HG03442 (cell line): ENCODE results near the gene TXNDC11.

ENCODE experiments used
- ATAC-seq: cut with Tn5 transposase; IDR thresholded peaks from one replicate; pipeline ENCODE4 v1.9.1; 2021; ENCODE audit warnings: mild to moderate bottlenecking, moderate library complexity; ENCODE audit not compliant: unreplicated experiment

TXNDC11 gene

DNA sequence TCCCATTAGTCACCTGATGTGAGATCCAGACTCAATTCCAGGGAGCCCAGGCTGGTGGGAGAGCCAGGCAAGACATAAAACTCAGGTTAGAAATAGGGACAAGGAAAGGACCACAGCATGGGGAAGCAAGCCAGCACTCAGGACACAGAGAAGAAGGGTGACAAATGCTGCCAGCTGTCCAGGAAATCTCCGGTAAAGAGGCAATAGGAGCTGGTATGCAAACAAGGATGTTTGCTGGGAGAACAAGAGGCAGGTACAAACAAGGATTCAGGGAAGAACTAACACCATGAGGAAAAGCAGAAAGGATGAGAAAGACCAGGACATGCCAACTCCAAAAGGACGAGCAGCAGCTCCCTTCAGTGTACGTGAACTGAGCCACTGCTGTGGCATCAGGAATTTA is 10.2 kb upstream of the TXNDC11 start:
- ATAC-seq, result no peak

DNA sequence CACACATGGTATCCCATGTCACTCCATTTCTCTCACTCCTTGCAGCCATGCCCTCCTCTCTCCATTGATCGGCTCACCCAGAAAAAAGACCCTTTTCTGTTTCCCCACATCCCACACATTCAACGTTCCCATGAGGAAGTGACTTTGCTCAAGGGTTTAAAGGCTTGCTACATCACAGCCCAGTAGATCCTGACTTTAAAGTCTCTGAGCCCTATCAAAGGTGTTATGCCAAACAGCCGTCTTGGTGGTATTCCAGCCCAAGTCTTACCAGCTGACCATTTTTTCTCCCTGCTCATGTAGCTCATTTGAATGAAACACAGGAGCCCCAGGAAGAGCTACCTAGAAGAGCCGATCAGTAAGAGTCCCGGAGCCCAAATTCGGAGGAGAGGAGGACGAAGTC is 7.4 kb upstream of the TXNDC11 start:
- no peak for ATAC-seq

DNA sequence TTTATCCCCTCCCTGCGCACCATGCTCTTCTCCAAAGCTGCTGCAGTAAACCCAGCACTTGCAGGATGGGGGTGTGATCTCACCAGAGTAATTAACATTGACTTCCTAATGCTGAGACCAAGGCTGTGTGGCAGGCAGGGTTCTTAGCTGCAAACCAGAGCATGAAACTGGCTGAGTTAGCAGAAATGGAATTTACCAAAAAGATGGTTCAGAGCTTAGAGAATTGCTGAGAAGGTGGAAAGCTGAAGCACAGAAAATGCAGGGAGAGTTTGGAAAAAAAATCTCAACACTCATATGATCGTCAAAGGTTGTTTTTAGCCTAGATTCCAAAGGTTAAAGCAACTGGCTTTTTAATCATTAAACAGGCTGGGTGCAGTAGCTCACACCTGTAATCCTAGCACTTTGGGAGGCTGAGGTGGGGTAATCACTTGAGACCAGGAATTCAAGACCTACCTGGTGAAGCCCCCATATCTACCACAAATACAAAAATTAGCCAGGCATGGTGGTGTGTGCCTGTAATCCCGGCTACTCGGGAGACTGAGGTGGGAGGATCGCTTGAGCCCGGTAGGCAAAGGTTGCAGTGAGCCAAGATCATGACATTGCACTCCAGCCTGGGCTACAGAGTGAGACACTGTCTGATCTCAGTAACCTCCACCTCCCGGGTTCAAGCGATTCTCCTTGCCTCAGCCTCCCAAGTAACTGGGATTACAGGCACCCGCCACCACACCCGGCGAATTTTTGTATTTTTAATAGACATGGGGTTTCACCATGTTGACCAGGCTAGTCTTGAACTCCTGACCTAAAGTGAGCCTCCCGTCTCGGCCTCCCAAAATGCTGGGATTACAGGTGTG is 6.0 kb upstream of the TXNDC11 start:
- no peak for ATAC-seq

DNA sequence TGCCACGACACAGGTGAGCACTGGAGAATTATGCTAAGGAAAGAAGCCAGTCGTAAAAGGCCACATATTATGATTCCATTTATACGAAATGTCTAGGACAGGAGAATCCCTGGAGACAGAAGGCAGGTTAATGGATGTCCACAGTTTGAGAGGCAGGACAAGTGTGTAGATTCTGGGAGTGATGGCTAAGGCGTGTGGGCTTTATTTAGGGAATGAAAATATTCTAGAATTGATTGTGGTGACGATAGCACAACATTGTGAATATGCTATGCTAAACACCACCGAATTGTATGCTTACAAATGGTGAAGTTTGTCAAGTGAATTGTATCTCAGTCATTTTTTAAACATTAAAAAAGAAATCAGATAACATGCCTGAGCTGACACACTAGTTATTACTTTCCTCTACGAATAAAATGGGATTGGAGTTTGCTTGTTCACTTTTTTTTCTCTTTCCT is 5.3 kb upstream of the TXNDC11 start:
- ATAC-seq, result no peak

DNA sequence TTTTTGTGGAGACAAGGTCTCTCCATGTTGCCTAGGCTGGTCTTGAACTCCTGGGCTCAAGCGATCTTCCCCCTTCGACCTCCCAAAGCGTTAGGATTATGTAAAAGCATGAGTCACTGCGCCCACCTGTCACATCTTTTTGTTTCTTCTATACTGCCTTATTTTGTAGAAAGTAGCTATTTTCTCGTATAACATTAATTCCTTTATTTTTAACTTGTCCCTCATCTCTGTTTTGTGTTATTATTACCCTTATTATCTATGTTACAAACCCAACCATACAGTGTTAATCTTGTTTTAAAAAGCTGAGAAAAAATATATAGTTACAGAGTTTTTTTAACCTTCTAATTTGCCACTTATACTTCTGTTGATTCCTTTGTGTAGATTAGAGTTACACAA is 1.4 kb upstream of the TXNDC11 start:
- no peak for ATAC-seq

DNA sequence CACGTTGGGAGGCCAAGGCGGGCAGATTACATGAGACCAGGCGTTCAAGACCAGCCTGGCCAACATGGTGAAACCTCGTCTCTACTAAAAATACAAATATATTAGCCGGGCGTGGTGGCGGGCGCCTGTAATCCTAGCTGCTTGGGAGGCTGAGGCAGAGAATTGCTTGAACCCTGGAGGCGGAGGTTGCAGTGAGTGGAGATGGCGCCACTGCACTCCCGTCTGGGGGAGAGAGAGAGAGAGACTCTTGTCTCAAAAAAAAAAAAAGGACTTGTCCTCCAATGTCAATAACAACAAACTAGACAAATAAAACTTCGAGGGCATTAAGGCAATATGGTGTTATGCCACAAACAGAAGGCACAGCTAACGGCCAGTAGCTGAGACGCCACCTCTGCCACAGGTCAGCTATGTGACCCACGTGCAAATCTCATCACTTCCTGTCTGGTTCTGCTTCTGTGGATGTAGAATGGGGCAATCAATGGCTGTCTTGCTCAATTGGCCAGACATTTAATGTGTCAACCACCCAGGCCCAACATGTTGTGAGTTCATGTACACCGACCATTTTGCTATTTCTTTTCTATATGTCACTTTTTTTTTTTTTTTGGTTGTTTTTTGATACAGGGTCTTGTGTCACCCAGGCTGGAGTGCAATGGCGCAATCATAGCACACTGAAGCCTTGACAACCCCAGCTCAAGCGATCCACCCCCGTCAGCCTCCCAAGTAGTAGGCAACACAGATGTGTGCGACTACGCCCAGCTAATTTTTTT is 834 bp upstream of the TXNDC11 start:
- ATAC-seq, result no peak

DNA sequence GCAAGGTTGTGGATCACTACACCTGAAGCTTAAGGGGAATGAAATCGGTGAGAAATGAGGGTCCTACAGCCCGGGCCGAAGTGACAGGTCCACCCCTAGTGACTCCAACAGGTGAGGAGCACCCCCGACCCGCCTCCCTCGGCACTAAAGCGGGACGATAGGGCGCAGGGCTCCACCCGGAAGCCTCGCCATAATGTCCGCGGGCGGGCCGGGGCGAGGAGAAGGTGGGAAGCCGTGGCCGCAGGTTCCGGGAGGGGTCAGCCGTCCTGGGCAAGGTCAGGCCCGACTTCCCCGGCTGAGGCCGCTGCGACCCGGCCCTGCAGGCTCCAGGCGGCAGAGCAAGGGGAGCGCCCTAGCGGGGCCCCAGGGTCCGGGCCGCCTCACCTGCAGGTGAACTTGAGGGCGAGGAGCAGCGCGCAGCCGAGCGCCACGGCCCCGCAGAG is 543 bp downstream of the TXNDC11 start:
- ATAC-seq, result peak; percentile 25

DNA sequence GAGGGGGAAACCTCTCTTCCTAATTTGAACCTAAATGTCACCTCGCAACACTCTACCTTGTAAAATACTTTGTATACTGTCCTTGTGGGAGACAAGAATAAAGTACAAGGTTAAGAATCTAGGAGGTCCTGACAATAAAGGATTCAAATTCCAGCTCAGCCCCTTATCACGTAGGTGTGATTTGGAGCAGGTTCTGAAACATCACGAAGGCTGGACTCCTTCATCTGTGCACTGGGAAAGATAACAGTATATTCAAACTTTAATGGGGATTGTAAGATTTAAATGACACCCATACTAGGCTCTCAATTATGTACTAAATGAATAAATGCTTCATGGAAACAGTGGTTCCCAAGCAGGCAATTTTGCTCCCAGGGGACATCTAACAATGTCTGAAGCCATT is 2.1 kb downstream of the TXNDC11 start:
- ATAC-seq, result no peak

DNA sequence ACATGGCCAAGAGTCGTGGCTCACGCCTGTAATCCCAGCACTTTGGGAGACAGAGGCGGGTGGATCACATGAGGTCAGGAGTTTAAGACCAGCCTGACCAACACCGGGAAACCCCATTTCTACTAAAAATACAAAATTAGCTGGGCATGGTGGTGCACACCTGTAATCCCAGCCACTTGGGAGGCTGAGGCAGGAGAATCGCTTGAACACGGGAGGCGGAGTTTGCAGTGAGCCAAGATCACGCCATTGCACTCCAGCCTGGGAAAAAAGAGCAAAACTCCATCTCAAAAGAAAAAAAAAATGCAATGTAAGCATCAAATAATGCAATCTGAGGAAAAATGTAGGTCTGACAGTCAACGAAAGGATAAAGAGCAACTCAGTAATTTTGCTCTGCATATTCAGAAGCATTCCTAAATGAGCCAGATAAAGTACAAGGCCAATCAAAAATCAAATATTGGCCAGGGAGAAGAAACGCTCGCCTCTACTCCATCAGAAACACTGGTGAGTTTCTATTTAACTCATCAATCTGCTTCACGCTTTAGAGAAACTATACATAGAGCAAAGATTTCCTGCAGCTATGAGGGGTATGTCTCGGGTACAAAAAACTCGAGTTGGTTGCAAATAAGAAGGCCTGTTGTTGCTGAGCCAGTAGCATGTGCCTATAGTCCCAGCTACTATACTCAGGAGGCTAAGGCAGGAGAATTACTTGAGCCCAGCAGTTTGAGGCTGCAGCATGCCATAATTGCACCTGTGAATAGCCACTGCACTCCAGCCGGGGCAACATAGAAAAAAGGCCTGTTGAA is 3.7 kb downstream of the TXNDC11 start:
- ATAC-seq, result no peak

DNA sequence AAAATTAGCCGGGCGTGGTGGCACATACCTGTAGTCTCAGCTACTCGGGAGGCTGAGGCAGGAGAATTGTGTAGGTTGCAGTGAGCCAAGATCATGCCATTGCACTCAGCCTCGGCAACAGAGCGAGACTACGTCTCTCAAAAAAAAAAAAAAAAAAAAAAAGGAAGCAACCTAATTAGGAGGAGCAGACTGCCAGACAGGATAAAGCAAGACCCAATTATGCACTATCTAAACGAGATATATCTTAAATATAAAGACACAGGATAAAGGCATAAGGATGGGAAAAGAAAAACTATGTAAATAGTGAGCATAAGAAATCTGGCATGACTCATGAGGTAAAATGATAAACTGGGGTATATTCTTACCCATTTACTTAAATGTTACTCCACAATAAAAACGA is 4.9 kb downstream of the TXNDC11 start:
- ATAC-seq, result no peak

DNA sequence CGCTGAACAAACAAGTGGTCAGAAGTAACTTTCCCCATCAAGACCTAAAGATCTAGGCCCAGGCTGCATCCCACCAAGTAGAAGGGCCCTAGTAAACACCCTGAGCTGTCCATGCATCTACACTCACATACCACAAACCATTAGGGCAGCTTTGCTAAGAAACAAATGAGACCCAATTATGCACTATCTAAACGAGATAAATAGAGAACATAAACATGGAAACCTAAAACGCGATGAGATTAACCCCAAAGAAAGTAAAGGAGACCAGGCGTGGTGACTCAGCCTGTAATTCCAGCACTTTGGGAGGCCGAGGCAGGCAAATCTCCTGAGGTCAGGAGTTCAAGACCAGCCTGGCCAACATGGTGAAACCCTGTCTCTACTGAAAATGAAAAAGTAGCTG is 5.8 kb downstream of the TXNDC11 start:
- ATAC-seq, result no peak

DNA sequence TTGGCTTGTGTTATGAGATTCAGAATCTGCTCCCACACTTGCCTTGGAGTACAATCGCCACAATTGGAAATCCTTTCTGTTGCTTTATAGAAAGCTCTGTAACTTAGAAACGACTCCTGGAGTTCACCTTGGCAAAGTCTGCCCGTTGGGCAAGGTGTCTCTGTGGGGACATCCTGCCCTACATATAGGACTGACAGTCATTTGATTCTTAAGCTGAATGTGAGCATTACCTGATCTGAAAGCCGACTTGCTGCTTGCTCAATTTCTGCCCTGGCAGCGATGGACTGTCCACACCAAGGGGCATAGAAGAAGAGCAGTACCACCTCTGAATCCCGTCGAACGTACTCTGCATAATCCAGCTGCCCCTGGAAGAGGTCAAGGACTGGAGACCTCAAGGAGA is 6.9 kb downstream of the TXNDC11 start:
- ATAC-seq, result no peak

DNA sequence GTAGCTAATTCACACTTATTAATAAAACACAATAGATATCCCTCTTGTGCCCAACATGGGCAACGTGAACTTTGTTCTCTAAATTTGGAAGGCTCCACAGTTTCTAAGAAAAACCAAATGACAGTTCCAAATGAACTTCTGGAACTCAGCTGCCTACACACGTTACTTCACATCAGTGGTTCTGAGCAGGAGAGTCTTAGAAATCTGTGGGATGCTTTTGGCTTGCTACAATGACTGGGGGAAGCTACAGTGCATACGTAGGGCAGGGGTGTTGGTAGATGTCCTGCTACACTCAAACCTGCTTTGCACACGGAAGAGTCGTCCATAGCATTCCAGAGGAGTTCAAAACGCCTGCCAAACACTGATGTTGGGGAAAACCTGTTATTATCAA is 8.0 kb downstream of the TXNDC11 start:
- ATAC-seq, result no peak

DNA sequence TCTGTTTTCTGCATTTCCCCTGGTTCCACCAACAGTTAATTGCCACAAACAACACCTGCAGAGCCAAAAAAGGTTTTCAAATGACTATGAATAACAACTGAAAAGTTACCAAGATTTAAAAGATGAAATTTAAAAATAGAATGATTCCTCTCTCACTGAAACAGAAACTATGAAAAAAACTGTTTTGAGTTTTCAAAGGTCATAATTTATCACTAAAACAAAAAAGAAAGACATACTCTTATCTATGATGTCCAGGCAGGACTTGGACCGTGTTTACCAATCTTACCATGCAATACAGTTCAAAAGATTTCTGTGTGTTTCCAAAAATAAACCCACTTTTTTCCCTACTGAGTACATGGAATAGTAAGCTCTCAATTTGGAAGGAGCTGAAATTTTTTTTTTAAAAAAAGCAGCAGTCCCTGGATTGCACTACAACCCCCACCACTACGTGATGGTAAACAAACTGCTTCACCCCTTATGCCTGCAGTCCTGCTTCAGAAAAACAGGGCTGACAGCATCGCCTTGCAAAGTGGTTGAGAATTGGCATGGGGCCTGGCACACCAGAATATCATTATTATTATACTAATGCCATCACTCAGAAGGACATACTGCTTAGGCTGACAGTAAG is 8.5 kb downstream of the TXNDC11 start:
- no peak for ATAC-seq

DNA sequence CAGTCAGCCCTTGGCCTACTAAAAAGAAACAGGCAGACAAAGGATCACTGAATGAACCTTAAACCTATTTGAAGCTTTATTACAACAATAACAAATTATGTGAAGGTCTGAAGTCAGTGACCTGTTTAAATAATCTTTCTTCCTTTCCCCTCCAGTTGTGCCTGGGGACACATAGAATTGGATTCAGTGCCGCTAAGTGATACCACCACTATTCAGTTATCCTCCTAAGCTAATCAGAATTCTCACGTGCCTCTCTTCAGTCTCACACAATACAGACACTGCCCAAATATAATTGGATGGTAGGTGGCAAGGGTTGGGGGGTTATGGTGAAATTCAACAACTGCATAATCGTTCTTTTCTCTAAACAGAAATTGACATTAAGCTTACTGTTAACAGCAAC is 11.4 kb downstream of the TXNDC11 start:
- no peak for ATAC-seq

DNA sequence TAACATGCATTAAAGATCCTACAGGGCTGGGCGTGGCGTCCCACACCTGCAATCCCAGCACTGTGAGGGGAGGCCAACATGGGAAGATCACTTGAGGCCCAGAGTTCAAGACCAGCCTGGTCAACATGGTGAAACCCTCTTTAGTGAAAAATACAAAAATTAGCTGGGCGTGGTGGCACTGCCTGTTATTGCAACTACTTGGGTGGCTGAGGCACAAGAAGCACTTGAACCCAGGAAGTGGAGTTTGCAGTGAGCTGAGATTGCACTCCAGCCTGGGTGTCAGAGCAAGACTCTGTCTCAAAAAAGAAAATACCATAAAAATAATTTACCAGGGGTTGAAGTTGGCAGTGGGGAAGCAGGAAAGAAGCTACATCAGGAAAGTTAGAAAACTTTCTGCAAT is 12.9 kb downstream of the TXNDC11 start:
- ATAC-seq, result no peak

DNA sequence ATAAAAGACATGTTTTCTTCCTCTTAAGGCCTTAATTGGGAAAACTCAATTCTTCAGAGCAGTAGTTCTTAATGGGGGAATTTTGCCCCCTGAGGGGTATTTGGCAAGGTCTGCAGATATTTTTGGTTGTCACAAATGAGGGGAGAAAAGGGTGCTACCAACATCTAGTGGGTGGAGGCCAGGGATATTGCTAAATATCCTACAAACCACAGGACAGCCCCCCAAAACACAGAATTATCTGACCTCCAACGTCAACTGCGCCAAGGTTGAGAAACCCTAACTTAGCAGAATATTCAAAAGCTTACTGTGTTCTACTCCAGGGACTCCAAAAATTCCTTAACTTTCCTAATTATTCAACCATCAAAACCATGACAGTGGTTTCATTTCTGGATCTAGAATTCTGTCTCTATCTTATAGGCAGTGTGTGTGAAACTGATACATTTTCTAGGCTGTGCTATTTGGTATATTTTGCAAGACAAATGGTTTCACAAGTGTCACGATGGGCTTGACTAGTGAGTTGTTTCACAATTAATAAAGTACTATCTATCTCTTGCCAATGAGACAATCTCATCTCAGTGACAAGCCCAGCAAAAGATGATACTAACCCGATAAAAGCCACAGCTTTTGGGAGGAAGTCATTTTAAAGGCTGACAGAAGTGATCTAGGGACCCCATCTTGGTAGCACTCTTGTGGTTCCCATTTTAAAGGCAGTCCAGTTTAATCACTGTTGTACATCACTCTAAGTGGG is 14.7 kb downstream of the TXNDC11 start:
- ATAC-seq, result no peak

DNA sequence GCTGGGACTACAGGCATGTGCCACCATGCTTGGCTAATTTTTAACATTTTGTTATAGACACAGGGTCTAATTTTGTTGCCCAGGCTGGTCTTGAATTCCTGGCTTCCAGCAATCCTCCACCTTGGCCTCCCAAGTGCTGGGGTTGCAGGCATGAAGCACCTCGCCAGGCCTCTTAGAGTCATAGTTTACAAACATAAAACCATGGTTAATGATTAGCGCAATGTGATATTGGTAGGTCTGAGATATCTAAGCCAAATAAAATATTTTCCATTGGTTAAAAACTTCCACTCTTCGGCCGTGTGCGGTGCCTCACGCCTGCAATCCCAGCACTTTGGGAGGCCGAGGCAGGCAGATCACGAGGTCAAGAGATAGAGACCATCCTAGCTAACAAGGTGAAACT is 16.6 kb downstream of the TXNDC11 start:
- ATAC-seq, result no peak

DNA sequence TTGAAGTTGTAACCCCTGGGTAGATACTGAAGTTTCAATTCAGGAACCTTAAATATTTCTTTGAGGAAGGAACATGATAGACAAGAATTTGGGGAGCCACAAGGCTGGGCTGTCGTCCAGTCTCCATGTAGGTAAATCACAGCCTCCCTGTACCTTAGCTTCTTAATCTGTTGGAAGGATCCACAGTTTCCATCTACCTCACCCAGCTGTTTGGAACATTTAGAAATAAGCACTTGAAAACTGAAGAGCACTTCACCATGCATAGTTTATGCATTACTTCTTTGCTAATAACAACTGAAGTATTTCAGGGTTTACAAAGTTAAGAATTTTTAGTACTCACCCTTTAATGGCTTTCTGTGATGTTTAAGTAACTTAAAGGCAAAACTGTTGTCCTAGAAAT is 17.2 kb downstream of the TXNDC11 start:
- no peak for ATAC-seq

DNA sequence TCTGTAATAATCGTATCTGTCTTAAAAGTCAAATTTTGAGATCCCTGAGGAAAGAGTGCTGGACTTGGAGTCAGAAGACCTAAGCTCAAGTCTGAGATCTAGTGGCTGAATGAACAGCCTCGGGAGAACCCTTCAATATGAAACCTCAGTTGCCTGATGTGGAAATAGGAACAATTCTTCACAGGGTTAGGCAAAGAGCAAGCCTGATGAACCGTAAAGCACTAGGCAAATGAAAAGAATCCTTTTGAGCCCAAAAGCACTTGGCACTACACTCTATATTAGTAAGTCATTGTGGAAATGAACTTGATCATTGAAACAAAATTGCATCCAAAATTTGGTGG is 20.2 kb downstream of the TXNDC11 start:
- no peak for ATAC-seq
